Measurements from ENCODE around the gene C12orf50.
"Not testable (repeated sequence)": the region's sequence is repeated elsewhere in the genome, so short reads cannot be mapped to it uniquely, and the experiment has no call there.

The C12orf50 gene

DNA sequence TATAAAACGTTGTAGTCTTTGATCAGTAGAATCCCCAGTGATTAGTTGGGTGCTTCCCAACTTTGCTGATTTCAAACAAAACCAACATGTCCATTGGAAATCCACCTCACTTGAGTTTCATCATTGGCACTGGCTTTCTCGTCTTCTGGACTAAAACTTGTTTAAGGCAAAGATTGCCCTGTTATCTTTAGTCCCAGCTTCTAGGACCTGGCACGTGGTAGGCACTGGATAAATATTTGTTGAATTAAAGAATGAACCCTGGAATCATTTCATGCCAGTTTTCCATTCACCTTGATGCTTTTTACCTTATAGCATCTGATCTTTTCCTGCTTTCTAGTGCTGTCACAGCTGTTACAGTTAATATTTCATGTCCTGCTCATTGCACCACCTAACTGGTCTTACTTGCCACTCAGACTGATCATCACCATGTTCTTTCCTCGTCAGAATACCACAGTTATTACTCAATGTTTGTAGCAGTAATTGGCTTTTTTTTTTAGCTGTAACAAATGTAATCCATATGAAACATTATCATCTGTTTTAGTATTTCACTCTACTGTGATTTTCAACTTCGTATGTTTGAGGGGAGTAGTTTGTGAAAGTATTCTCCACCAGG, 7.3 kb upstream of the C12orf50 start:
- peaks cover 12% of the 10 kb centered on the region for H3K36me3 ChIP-seq
- no peaks in the 10 kb centered on the region for H3K27me3 ChIP-seq (ENCODE audit: insufficient read depth, low read depth, severe bottlenecking)
- H3K27ac ChIP-seq: no peak overlapping the region
- TF ChIP-seq, protein P1, sequence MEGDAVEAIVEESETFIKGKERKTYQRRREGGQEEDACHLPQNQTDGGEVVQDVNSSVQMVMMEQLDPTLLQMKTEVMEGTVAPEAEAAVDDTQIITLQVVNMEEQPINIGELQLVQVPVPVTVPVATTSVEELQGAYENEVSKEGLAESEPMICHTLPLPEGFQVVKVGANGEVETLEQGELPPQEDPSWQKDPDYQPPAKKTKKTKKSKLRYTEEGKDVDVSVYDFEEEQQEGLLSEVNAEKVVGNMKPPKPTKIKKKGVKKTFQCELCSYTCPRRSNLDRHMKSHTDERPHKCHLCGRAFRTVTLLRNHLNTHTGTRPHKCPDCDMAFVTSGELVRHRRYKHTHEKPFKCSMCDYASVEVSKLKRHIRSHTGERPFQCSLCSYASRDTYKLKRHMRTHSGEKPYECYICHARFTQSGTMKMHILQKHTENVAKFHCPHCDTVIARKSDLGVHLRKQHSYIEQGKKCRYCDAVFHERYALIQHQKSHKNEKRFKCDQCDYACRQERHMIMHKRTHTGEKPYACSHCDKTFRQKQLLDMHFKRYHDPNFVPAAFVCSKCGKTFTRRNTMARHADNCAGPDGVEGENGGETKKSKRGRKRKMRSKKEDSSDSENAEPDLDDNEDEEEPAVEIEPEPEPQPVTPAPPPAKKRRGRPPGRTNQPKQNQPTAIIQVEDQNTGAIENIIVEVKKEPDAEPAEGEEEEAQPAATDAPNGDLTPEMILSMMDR (IDR thresholded peaks at IDR 0.05; ENCODE audit: low read depth, low read length): no peak
- no peak for DNase-seq
- peak overlapping the region; percentile 73 for H3K4me3 ChIP-seq (ENCODE audit: low read depth, low read length)
- H3K9me3 ChIP-seq (ENCODE audit: severe bottlenecking): no peaks in the 10 kb centered on the region

DNA sequence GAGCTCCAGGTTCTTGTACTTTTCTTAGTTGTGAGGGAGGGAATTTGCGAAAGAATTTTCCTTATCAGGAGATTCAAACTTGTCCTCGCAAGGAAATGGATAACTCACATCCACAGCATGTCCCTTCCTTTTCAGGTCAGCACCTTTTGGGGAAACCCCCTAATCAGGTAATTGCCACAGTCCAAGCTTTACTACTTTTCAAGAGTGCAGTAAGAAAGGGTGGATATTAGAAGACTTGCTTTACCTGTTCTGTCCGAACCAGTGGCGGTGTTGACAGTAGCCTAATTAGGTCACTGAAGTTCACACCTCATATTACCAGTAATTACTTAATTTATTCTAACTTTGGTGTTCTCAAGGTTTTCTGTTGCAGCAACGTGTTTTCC, 6.7 kb upstream of the C12orf50 start:
- TF ChIP-seq, protein P1 (IDR thresholded peaks at IDR 0.05; ENCODE audit: low read depth, low read length): no peak
- DNase-seq: no peak
- no peaks in the 10 kb centered on the region for H3K27me3 ChIP-seq (ENCODE audit: insufficient read depth, low read depth, severe bottlenecking)
- H3K36me3 ChIP-seq: peaks cover 11% of the 10 kb centered on the region
- H3K4me3 ChIP-seq (ENCODE audit: low read depth, low read length): peak overlapping the region; percentile 73
- H3K27ac ChIP-seq: peak overlapping the region; percentile 83
- H3K9me3 ChIP-seq (ENCODE audit: severe bottlenecking): no peaks in the 10 kb centered on the region

DNA sequence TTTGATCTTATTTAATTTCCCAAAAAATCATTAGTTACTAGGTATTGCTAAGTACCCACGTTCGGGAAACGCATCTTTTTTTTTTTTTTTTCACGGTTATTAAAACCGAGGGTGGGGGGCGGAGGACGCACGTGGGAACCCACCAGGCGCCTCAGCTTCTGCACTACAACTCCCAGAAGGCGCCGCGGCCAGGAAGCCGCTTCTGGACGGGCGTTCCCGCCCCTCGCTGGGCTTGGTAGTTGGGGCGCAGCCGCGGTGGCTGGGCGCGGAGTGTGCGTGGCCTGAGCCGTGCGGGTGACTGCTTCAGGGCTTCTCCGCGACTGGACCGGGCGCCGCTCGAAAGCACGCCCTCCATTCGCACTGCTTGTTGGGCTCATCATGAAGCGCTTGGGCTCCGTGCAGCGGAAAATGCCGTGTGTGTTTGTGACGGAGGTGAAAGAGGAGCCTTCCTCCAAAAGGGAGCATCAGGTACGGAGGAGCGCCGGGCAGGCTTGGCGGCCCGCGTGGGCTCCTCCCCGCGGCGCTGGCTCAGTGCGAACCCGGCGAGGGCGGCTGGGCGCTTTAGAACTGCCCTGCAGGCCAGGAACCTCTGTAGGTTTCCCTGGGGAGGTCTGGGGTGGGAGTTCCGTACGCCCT, 6.2 kb upstream of the C12orf50 start:
- Histone ChIP-seq H3K27me3 (ENCODE audit: insufficient read depth, low read depth, severe bottlenecking) (no peaks in the 10 kb centered on the region), H3K27ac (peak overlapping the region; percentile 83), H3K9me3 (ENCODE audit: severe bottlenecking) (no peaks in the 10 kb centered on the region), H3K4me3 (ENCODE audit: low read depth, low read length) (peak overlapping the region; percentile 73), H3K36me3 (peaks cover 9% of the 10 kb centered on the region)
- DNase-seq: peak; percentile 91
- TF ChIP-seq, protein P1 (IDR thresholded peaks at IDR 0.05; ENCODE audit: low read depth, low read length): no peak

DNA sequence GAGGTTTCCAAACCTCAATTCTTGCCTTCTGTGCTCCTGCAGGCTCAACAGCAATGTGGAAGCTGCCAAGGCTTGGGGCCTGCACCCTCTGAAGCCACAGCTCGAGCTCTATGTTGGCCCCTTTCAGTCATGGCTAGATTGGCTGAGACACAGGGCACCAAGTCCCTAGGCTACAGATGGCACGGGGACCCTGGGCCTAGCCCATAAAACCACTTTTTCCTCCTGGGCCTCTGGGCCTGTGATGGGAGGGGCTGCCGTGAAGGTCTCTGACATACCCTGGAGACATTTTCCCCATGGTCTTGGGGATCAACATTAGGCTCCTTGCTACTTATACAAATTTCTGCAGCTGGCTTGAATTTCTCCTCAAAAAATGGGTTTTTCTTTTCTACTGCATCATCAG, 2.0 kb upstream of the C12orf50 start:
- not testable (repeated sequence) for H3K36me3 ChIP-seq; H3K27me3 ChIP-seq (ENCODE audit: insufficient read depth, low read depth, severe bottlenecking); DNase-seq; H3K27ac ChIP-seq; H3K4me3 ChIP-seq (ENCODE audit: low read depth, low read length); H3K9me3 ChIP-seq (ENCODE audit: severe bottlenecking)

DNA sequence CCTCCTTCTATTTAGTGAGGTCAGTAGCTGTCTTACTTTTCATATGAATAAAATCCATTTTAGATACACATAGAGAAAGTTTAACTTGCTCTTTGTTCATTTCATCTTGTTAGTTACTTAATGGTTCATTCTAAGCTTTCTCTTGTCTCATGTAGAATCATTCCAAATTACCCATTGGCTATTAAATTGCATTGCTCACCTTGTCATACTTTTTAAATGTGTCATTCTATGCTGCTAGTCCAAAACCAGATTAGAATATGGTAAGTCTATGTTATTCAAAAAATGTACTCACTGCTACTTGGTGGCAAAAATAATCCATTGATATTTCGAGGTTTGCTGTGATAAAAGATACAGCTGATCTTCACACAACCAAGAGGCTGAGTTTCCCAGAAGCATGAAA, 3.0 kb downstream of the C12orf50 start:
- no peaks in the 10 kb centered on the region for H3K27me3 ChIP-seq (ENCODE audit: insufficient read depth, low read depth, severe bottlenecking)
- H3K4me3 ChIP-seq (ENCODE audit: low read depth, low read length): no peak overlapping the region
- no peak for DNase-seq
- no peak overlapping the region for H3K27ac ChIP-seq
- no peaks in the 10 kb centered on the region for H3K36me3 ChIP-seq
- H3K9me3 ChIP-seq (ENCODE audit: severe bottlenecking): no peaks in the 10 kb centered on the region
- TF ChIP-seq, protein P1 (IDR thresholded peaks at IDR 0.05; ENCODE audit: low read depth, low read length): no peak

DNA sequence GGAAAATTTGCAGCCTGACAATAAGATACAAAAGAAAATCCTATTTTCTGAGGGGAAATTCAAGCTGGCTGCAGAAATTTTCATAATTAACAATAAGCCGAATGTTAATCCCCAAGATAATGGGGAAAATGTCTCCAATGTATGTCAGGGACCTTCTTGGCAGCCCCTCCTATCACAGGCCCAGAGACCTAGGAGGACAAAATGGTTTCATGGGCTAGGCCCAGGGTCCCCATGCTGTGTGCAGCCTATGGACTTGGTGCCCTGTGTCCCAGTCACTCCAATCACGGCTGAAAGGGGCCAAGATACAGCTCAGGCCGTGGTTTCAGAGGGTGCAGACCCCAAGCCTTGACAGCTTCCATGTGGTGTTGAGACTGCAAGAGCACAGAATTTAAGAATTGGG, 11.2 kb downstream of the C12orf50 start:
- H3K9me3 ChIP-seq (ENCODE audit: severe bottlenecking): peaks cover 7% of the 10 kb centered on the region
- TF ChIP-seq, protein P1 (IDR thresholded peaks at IDR 0.05; ENCODE audit: low read depth, low read length): no peak
- H3K27me3 ChIP-seq (ENCODE audit: insufficient read depth, low read depth, severe bottlenecking): no peaks in the 10 kb centered on the region
- DNase-seq: no peak
- H3K36me3 ChIP-seq: no peaks in the 10 kb centered on the region
- H3K4me3 ChIP-seq (ENCODE audit: low read depth, low read length): no peak overlapping the region
- H3K27ac ChIP-seq: no peak overlapping the region
